Thyroid gland (tissue), 4 donors: ENCODE data around the gene MRFAP1. TPM values are rescaled to one million over a fixed set of nuclear protein-coding genes. Genes with fewer than 3 reads are reported as not detected.

Source experiments
- DNase-seq, 2 donors: peaks; one replicate each; pipeline ENCODE4 v3.0.0-alpha.2; 2019
- H3K27ac ChIP-seq, 3 donors: fragments of 200-600 bp; sonication (generic); 1 replicate in 2 of 3; 2 replicates in 1 of 3; pipeline ENCODE4 v1.5.1; 2016 to 2019; ENCODE audit warnings: mild to moderate bottlenecking in 1 of 3, moderate library complexity in 1 of 3
- H3K27me3 ChIP-seq: fragments of 200-600 bp; sonication (generic); one replicate; pipeline ENCODE4 v1.5.1; 2019
- H3K36me3 ChIP-seq, 2 donors: fragments of 200-600 bp; sonication (generic); one replicate each; pipeline ENCODE4 v1.5.1; 2016 to 2019
- H3K4me1 ChIP-seq, 2 donors: fragments of 200-600 bp; sonication (generic); one replicate each; pipeline ENCODE4 v1.5.1; 2017 to 2019
- H3K4me3 ChIP-seq, 3 donors: fragments of 200-600 bp; sonication (generic); replicated peaks in 1 of 3; 1 replicate in 2 of 3; 2 replicates in 1 of 3; pipeline ENCODE4 v1.5.1; 2016; ENCODE audit warnings: mild to moderate bottlenecking in 1 of 3
- H3K9me3 ChIP-seq: fragments of 200-600 bp; sonication (generic); one replicate; pipeline ENCODE4 v1.5.1; 2017
- CTCF ChIP-seq, 6 experiments: fragments of 200-600 bp in 3 of 6; fragments of 450-650 bp in 3 of 6; sonication (generic) in 3 of 6; IDR thresholded peaks; one replicate each; pipeline ENCODE4 v1.5.1; 2016 to 2019; ENCODE audit warnings: antibody characterized with exemption in 6 of 6, mild to moderate bottlenecking in 2 of 6, inconsistent platforms in 1 of 6, moderate library complexity in 1 of 6
- POLR2A ChIP-seq, 2 donors: fragments of 450-650 bp; IDR thresholded peaks; one replicate each; pipeline ENCODE4 v1.6.1; 2017; ENCODE audit warnings: antibody characterized with exemption in 2 of 2, mild to moderate bottlenecking in 2 of 2, moderate library complexity in 1 of 2
- WGBS, 2 donors: methylation state at CpG; one replicate each; pipeline ENCODE4 v1.1.5; 2017; 5-methylcytosine and 5-hydroxymethylcytosine counted together
- intact Hi-C: fragments of 100-400 bp; cut with DNase I; formaldehyde crosslinking; loops from one replicate; pipeline ENCODE4 v1.15.1; 2023
- total RNA-seq, 4 donors: library from RNA; depleted of rRNA; stranded (reverse); fragments of >200 nt; gene quantifications; one replicate each; pipeline ENCODE4 v1.2.3, GENCODE V29; 2016

Gene MRFAP1
- total RNA-seq, 4 donors from 2014 or later, result 258 to 314 (median 288) TPM

DNA sequence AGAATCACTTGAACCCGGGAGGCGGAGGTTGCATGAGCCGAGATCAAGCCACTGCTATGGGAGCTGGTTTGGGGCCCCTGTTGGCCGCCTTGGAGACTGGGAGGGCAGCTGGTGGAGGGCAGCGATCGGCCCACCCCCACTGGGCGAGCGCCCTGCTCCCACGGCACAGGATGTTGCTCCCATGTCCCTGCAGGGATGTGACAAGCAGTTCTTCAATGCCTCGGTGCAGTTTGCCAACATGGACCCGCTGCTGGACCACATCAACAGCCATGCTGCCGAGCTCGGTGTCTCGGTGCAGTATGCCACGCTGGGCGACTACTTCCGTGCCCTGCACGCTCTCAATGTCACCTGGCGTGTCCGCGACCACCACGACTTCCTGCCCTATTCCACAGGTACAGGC lies 46.1 kb upstream of the MRFAP1 start:
- no peak for DNase-seq
- no peak overlapping the region for H3K27ac ChIP-seq
- no peaks in the 10 kb centered on the region for H3K27me3 ChIP-seq
- H3K4me3 ChIP-seq, result no peak overlapping the region
- WGBS, 2 donors, result 93 to 96% methylated on average over 11 to 22 of the region's 22 CpGs
- H3K36me3 ChIP-seq, result peaks cover 15 to 18% of the 10 kb centered on the region in 2 donors
- intact Hi-C loops, result no loop called here
- no peaks in the 10 kb centered on the region for H3K4me1 ChIP-seq
- TF ChIP-seq CTCF (IDR thresholded peaks at IDR 0.05) (no peak), POLR2A (IDR thresholded peaks at IDR 0.05) (no peak)
- no peaks in the 10 kb centered on the region for H3K9me3 ChIP-seq

- H3K27me3 ChIP-seq, result no peaks in the 10 kb centered on the region
- H3K36me3 ChIP-seq, result peaks cover 15 to 18% of the 10 kb centered on the region in 2 donors
- TF ChIP-seq POLR2A (IDR thresholded peaks at IDR 0.05), result no peak
- TF ChIP-seq CTCF (IDR thresholded peaks at IDR 0.05), result no peak
- WGBS, 2 donors, result 84 to 95% methylated on average over 7 of the region's 7 CpGs
- no peaks in the 10 kb centered on the region for H3K4me1 ChIP-seq
- DNase-seq, result no peak
- H3K9me3 ChIP-seq, result no peaks in the 10 kb centered on the region
- intact Hi-C loops, result no loop called here
- H3K4me3 ChIP-seq, result no peak overlapping the region
- H3K27ac ChIP-seq, result no peak overlapping the region
Observed at GRCh38 chr4:6594826-6595355, 45.6 kb upstream of the MRFAP1 start.

DNA sequence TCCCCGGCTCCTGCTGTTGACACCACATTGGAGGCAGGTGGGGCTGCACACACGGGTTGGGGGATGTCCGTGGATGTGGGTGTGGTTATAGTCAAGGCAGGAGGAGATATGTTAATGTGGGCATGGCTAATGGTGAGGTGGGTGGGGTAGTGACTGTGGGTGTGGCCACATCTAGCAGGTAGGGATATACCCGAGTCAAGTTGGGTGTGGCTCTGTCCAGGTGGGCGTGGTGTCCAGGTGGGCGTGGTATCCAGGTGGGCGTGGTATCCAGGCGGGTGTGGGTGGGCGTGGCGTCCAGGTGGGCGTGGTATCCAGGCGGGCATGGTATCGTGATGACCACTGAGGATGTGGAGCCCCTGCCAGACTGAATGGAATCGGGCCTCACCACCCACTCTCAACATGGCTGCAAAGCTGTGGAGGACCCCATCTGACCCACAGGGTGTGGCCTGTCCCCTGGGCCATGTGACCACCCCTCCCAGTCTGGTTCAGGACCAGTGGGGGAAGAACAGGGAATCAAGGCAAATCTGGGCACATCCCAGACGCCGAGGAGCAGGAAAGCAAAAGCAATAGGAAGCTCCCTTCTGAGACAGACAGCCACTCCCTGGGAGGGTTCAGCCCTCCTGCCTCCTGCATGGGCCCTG lies 44.5 kb upstream of the MRFAP1 start:
- Histone ChIP-seq H3K36me3 (peaks cover 18 to 19% of the 10 kb centered on the region in 2 donors), H3K9me3 (no peaks in the 10 kb centered on the region), H3K27me3 (no peaks in the 10 kb centered on the region), H3K4me1 (no peaks in the 10 kb centered on the region), H3K4me3 (no peak overlapping the region), H3K27ac (no peak overlapping the region)
- intact Hi-C loops, result no loop called here
- DNase-seq, result no peak
- TF ChIP-seq POLR2A (IDR thresholded peaks at IDR 0.05) (no peak), CTCF (IDR thresholded peaks at IDR 0.05) (no peak)
- WGBS, 2 donors, result 68 to 73% methylated on average over 16 of the region's 16 CpGs

- no peak for DNase-seq
- no peaks in the 10 kb centered on the region for H3K4me1 ChIP-seq
- intact Hi-C loops, result no loop called here
- H3K27me3 ChIP-seq, result no peaks in the 10 kb centered on the region
- TF ChIP-seq POLR2A (IDR thresholded peaks at IDR 0.05), result no peak
- TF ChIP-seq CTCF (IDR thresholded peaks at IDR 0.05), result no peak
- H3K9me3 ChIP-seq, result no peaks in the 10 kb centered on the region
- WGBS, 2 donors, result 93 to 95% methylated on average over 11 to 16 of the region's 17 CpGs
- no peak overlapping the region for H3K27ac ChIP-seq
- peaks cover 15 to 22% of the 10 kb centered on the region in 2 donors for H3K36me3 ChIP-seq
- no peak overlapping the region for H3K4me3 ChIP-seq
Observed at GRCh38 chr4:6596948-6597347, 43.5 kb upstream of the MRFAP1 start.

- H3K4me3 ChIP-seq, result no peak overlapping the region
- no peaks in the 10 kb centered on the region for H3K27me3 ChIP-seq
- no peaks in the 10 kb centered on the region for H3K9me3 ChIP-seq
- no peak for TF ChIP-seq CTCF (IDR thresholded peaks at IDR 0.05)
- WGBS, 2 donors, result 86 to 90% methylated on average over 2 to 9 of the region's 10 CpGs
- no peak for DNase-seq
- intact Hi-C loops, result no loop called here
- H3K36me3 ChIP-seq, result peaks cover 15 to 27% of the 10 kb centered on the region in 2 donors
- H3K4me1 ChIP-seq, result no peaks in the 10 kb centered on the region
- H3K27ac ChIP-seq, result no peak overlapping the region
Observed at GRCh38 chr4:6598127-6598526, 42.4 kb upstream of the MRFAP1 start.
